NCI-H187 treated with DMSO at 0.1 percent for 48 hours (cell line): Measurements from ENCODE around the gene XYLT1.

Experiments
- DNase-seq: peaks from one replicate; lab custom pipeline; 2025; lab: John Stamatoyannopoulos, UW

Gene XYLT1

GRCh38 chr16:17281052-17281451, 189.7 kb downstream of the XYLT1 start:
- DNase-seq = no peak

GRCh38 chr16:17278988-17279387, 191.8 kb downstream of the XYLT1 start:
- DNase-seq = no peak

DNA sequence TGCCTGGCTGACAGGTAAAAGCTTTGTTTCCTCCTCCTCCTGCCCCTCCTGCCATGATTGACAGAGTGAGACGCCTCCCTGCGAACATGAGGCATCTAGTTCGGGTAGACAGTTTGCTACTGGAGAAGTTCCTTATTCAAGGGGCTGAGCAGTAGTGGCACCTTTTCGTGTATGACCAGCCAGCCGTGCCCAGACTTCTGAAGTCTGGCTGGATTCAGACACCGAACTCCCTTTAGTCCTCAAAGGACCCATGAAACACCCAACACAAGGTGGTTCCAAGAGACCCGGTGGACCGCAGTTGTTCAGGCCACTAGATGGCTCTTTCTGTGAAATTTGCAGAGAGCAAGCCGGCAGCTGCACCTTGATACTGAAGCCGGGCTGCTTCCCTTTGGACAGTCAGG, 192.8 kb downstream of the XYLT1 start:
- no peak for DNase-seq

DNA sequence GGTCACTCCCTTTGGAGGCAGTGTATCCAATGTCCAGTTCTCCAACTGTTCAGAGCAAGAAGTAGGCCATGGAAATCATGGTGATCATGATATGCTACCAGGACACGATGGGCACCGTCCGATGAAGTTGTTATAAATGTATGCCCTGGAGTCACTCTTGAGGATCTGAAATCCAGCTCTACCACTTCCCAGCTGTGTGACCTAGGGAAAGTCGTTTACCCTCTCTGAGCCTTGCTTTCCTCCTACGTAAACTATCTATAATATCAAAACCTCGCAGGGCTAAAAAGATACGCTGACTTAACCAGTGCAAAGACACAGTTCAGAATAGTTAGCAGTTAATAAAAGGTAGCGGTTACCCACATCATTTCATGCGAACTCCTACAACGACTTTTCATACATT, 194.2 kb downstream of the XYLT1 start:
- no peak for DNase-seq

DNA sequence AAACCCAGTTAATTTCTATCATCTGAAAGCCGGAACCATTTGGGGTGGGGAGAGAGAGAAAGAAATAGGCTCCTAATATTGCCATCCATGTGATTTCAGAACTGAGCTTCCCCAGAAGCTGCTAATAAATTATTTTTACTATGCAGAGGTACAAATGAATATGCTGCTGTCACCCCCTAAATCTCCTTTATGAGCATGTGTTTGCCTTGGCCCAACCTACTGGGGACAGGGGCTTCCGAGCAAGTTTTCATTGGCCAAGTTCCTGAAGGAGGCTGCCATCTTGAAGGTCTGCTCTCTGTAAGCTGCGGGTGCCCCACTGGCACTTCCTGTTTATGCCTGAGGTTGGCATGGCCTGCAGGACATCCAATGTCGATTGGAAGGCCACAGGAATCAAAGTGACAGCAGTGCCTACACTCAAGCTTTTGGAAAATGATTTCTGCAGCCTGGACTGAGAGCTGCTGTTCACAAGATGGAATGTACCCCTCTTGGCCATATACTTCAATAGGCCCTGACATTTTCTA, 194.7 kb downstream of the XYLT1 start:
- no peak for DNase-seq

GRCh38 chr16:17275076-17276009, 195.4 kb downstream of the XYLT1 start:
- DNase-seq = no peak

GRCh38 chr16:17273142-17273561, 197.6 kb downstream of the XYLT1 start:
- no peak for DNase-seq

DNA sequence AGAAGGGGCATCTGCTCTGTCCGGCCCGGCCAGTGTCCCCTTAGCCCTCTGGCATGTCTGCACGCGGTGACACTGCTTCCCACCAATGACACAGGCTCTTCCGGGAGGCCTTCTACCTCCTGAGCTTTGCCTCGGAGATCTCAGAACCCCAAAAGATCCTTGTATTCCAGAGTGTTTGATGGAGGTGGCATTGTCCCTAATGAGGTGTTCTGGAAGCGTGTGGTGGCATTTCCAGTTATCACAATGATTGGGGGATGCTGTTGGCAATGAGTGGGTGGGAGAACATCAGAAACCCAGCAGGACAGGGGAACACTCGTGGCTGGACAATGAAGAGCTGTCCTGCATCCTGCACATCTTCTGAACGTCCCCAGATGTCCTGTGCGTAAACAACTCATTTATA, 198.0 kb downstream of the XYLT1 start:
- no peak for DNase-seq

DNA sequence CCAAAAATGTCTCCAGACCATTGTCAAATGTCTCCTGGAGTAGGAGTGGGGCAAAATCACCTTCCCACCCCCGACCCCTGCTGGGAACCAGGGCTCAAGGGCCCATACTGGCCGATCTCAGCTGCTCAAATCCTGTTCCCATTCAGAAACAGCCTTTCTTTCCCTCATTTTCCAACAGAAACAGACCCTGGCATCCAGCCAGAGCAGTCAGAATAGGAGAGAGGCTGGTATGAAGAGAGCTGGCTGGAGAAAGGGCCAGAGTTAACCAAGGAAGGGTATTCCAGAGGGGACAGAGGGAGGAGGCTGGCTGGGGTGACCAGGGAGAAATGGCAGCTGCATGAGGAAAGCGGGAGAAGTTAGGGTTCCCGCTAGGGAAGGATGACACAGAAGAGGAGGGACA, 199.1 kb downstream of the XYLT1 start:
- no peak for DNase-seq

- DNase-seq = no peak
Measured at GRCh38 chr16:17270683-17271109, 200.1 kb downstream of the XYLT1 start.

DNA sequence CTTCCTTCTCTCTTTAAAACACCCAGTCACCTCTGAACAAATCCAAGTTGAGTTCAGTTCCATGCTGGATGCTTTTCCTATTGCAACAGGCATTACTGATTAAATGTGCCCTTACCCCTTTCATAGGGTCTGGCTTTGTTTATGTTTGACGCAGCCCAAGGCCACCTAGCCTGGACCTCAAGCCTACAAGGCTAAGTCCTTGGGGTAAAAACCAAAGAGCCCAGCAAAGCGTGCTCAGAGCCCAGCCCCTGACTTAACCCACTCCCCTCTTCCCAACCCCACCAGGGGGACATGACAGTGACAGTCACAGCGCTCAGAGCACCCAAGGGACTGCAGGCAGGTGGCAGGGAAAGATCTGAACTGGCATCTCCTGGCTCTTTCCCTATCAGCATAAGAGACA, 200.6 kb downstream of the XYLT1 start:
- no peak for DNase-seq

DNA sequence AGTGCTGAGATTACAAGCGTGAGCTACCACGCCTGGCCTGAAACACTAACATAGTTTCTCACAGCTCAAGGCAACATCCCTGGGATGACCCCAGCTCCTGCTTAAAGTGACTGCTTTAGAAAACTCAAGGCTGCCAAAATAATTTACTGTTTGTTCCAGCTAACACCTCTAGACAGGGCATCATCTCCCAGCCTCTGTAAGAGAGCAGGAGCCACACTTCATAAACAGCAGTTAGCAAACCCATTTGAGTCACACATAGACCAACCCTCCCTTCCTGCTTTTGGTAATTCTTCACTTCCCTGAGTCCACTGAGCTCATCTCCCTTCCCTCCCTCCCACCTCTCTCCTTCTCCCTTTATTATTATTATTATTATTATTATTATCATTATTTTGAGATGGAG, 201.3 kb downstream of the XYLT1 start:
- no peak for DNase-seq

GRCh38 chr16:17266608-17267313, 204.0 kb downstream of the XYLT1 start:
- no peak for DNase-seq

- DNase-seq = no peak
Measured at GRCh38 chr16:17265154-17265553, 205.6 kb downstream of the XYLT1 start.

- no peak for DNase-seq
Measured at GRCh38 chr16:17261197-17261858, 209.4 kb downstream of the XYLT1 start.

DNA sequence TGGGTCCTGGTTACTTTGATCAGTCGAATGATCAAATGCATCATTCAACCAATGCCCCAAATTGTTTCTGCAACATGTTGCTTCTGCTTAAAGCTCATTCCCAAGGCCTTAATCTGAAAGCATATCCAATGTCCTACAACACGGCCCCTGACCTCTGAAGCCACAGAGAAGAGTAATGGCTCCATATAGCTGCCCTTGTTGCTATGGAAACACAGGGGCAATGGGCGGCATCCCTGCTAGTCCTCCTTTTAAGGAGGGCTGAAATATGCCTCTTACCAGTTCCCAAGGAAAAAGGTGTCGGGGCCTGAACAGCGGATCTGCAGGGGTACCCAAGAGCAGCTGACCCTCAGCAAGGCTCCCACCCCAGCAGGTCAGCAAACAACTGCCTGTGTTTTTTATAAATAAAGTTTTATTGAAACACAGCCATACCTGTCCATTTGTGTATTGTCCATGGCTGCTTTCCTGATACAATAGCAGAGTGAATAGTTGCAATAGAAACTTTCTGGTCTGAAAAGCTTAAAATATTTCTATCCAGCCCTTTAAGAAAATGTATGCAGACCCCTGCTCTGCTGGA, 210.4 kb downstream of the XYLT1 start:
- no peak for DNase-seq

GRCh38 chr16:17259751-17260270, 210.9 kb downstream of the XYLT1 start:
- no peak for DNase-seq

DNA sequence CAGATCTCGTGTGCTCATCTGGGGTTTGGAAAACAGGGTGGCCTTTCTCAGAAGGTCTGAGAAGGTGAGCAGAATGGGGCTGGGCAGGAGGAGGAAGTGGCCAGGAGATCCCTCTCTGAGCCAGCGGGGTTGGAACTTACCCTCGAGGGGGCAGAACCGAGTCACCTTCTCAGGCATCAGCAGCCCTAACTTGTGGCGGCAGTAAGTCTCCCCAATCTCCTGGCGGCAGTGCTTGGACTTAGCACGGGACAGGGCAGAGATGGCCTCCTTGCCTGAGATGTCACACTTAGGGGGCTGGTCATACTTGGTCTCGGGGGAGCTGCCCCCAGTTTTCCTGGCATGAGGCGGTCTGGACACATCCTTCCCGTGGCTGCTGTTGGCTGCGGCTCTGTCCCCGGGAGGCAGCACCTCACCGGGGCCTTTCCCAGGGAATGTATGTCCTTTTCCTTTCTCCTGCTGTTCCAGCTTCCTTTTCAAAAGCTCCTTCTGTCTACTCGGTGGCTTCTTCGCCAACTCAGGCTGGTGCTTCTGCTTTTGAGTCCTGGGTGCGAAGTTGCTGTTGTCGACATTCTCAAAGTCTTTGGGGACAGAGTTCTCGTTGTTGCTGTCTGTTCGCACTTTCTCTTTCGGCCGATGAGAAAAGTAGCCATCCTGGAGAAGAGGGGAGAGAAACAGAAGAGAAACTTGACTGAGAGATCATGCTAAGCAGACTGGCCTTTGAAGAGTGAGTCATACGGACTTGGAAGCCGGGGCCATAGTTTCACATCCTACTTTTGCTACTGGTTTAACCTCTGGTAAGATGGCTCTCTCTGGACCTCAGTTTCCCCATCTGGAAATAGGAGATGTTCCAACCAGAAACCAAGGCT, 211.7 kb downstream of the XYLT1 start:
- DNase-seq = no peak

- DNase-seq = no peak
Measured at GRCh38 chr16:17258077-17258599, 212.6 kb downstream of the XYLT1 start.

- DNase-seq = no peak
Measured at GRCh38 chr16:17257426-17258023, 213.2 kb downstream of the XYLT1 start.
